Measurements from ENCODE around the gene CCSER2. TPM values are rescaled to one million over a fixed set of nuclear protein-coding genes. Genes with fewer than 3 reads are reported as not detected.

CCSER2 gene
- total RNA-seq, 2 experiments from 2014 or later, result 56.9 to 57.5 TPM

GRCh38 chr10:84333864-84334451, 5.6 kb downstream of the CCSER2 start:
- Mint-ChIP-seq H3K9me3 (no peaks in the 10 kb centered on the region), H3K4me1 (ENCODE audit: low read depth) (peaks cover 22% of the 10 kb centered on the region), H3K27ac (peak overlapping the region; percentile 93), H3K36me3 (ENCODE audit: low read depth) (peaks cover 10% of the 10 kb centered on the region), H3K27me3 (no peaks in the 10 kb centered on the region), H3K4me3 (peak overlapping the region; percentile 64)
- no peak for TF ChIP-seq CTCF (IDR thresholded peaks at IDR 0.05)
- POLR2A ChIA-PET, result interaction anchor here (0.8 to 1.5 kb wide), 4 partner anchors 8 to 27 kb away, joined by 3 to 4 read pairs (median 3); no protein-coding TSS in a partner anchor
- CTCF ChIA-PET, result interaction anchor here (0.7 to 6.8 kb wide), 15 partner anchors 11 to 206 kb away, joined by 3 to 63 read pairs (median 5); no protein-coding TSS in a partner anchor
- intact Hi-C loops (cut with micrococcal nuclease), result loop anchor here (5.0 kb wide), 2 partner anchors 67 to 192 kb away; no protein-coding TSS in a partner anchor
- ATAC-seq, result peak; percentile 84
- peak; percentile 84 for DNase-seq

- Mint-ChIP-seq H3K4me1 (ENCODE audit: low read depth) (peaks cover 24% of the 10 kb centered on the region), H3K36me3 (ENCODE audit: low read depth) (peaks cover 12% of the 10 kb centered on the region), H3K27me3 (no peaks in the 10 kb centered on the region), H3K4me3 (peak overlapping the region; percentile 64), H3K9me3 (no peaks in the 10 kb centered on the region), H3K27ac (peak overlapping the region; percentile 93)
- ATAC-seq (no peak), DNase-seq (no peak)
- CTCF ChIA-PET, result interaction anchor here (0.7 to 6.8 kb wide), 15 partner anchors 10 to 206 kb away, joined by 3 to 63 read pairs (median 5); no protein-coding TSS in a partner anchor
- intact Hi-C loops (cut with micrococcal nuclease), result loop anchor here (5.0 kb wide), 2 partner anchors 68 to 193 kb away; no protein-coding TSS in a partner anchor
- TF ChIP-seq CTCF (IDR thresholded peaks at IDR 0.05), result no peak
- POLR2A ChIA-PET, result interaction anchor here (0.8 to 1.5 kb wide), 3 partner anchors 9 to 28 kb away, joined by 3 to 4 read pairs (median 3); no protein-coding TSS in a partner anchor
Observed at GRCh38 chr10:84334811-84335210, 6.4 kb downstream of the CCSER2 start.

- ATAC-seq, result no peak
- Mint-ChIP-seq H3K4me3 (no peak overlapping the region), H3K9me3 (no peaks in the 10 kb centered on the region), H3K27me3 (no peaks in the 10 kb centered on the region), H3K36me3 (ENCODE audit: low read depth) (peaks cover 11% of the 10 kb centered on the region), H3K27ac (peak overlapping the region; percentile 63), H3K4me1 (ENCODE audit: low read depth) (peaks cover 28% of the 10 kb centered on the region)
- intact Hi-C loops (cut with micrococcal nuclease), result no loop called here
- no peak for TF ChIP-seq CTCF (IDR thresholded peaks at IDR 0.05)
- ChIA-PET CTCF (interaction anchor here (0.9 to 6.8 kb wide), 6 partner anchors 17 to 205 kb away, joined by 3 to 63 read pairs (median 6); no protein-coding TSS in a partner anchor), POLR2A (no interaction called here)
- DNase-seq, result no peak
Observed at GRCh38 chr10:84335516-84335915, 7.1 kb downstream of the CCSER2 start.

- CTCF ChIA-PET, result interaction anchor here (1.1 to 6.8 kb wide), 6 partner anchors 11 to 201 kb away, joined by 4 to 63 read pairs (median 7); no protein-coding TSS in a partner anchor
- POLR2A ChIA-PET, result interaction anchor here (1.4 kb wide), 1 partner anchor 70 kb away, joined by 3 read pairs; no protein-coding TSS in a partner anchor
- TF ChIP-seq CTCF (IDR thresholded peaks at IDR 0.05), result no peak
Observed at GRCh38 chr10:84336406-84337090, 8.2 kb downstream of the CCSER2 start.

More at GRCh38 chr10:84336406-84337090, 8.2 kb downstream of the CCSER2 start:
- H3K4me1 Mint-ChIP-seq (ENCODE audit: low read depth), result peaks cover 25% of the 10 kb centered on the region
- no peak for DNase-seq
- intact Hi-C loops (cut with micrococcal nuclease), result no loop called here
- no peak overlapping the region for H3K4me3 Mint-ChIP-seq
- H3K36me3 Mint-ChIP-seq (ENCODE audit: low read depth), result peaks cover 8% of the 10 kb centered on the region
- H3K9me3 Mint-ChIP-seq, result no peaks in the 10 kb centered on the region
- no peaks in the 10 kb centered on the region for H3K27me3 Mint-ChIP-seq
- no peak for ATAC-seq
- no peak overlapping the region for H3K27ac Mint-ChIP-seq

All from activated CD8-positive, alpha-beta T cell treated with anti-CD3 and anti-CD28 coated beads for 36 hours (primary cell).